Transverse colon (tissue), 4 donors: Measurements from ENCODE around the gene STK35. TPM values are rescaled to one million over a fixed set of nuclear protein-coding genes. Genes with fewer than 3 reads are reported as not detected.

ENCODE experiments used
- DNase-seq: peaks from one replicate; pipeline ENCODE4 v3.0.0-alpha.2; 2019
- H3K27ac ChIP-seq, 4 donors: fragments of 200-600 bp; sonication (generic); 2 replicates each; pipeline ENCODE4 v1.5.1; 2016 to 2018; ENCODE audit warnings: inconsistent platforms in 4 of 4
- H3K27me3 ChIP-seq: fragments of 200-600 bp; sonication (generic); 2 replicates; pipeline ENCODE4 v1.5.1; 2017; ENCODE audit warnings: inconsistent platforms
- H3K36me3 ChIP-seq, 4 donors: fragments of 200-600 bp; sonication (generic); 2 replicates each; pipeline ENCODE4 v1.5.1; 2017 to 2019; ENCODE audit warnings: inconsistent platforms in 4 of 4
- H3K4me1 ChIP-seq, 4 donors: fragments of 200-600 bp; sonication (generic); 2 replicates each; pipeline ENCODE4 v1.5.1; 2017 to 2020; ENCODE audit warnings: inconsistent platforms in 4 of 4
- H3K4me3 ChIP-seq, 4 donors: fragments of 200-600 bp; sonication (generic); 1 replicate in 1 of 4; 2 replicates in 3 of 4; pipeline versions ENCODE4 v1.5.1 to v1.6.1; 2017 to 2019; ENCODE audit warnings: inconsistent platforms in 4 of 4
- H3K9me3 ChIP-seq, 2 donors: fragments of 200-600 bp; sonication (generic); 2 replicates each; pipeline ENCODE4 v1.5.1; 2017 to 2019; ENCODE audit warnings: inconsistent platforms in 2 of 2
- EP300 ChIP-seq: sonication (generic); formaldehyde crosslinking; IDR thresholded peaks from one replicate; pipeline ENCODE4 v1.6.1; 2017; ENCODE audit warnings: antibody characterized with exemption, low read depth
- POLR2A ChIP-seq: fragments of 450-650 bp; IDR thresholded peaks from one replicate; pipeline ENCODE4 v1.6.1; 2016; ENCODE audit warnings: antibody characterized with exemption, mild to moderate bottlenecking, moderate library complexity
- POLR2AphosphoS5 ChIP-seq, 3 donors: sonication (generic); formaldehyde crosslinking; IDR thresholded peaks; one replicate each; pipeline ENCODE4 v1.6.1; 2016; ENCODE audit warnings: antibody characterized with exemption in 3 of 3
- WGBS, 2 donors: methylation state at CpG; one replicate each; pipeline ENCODE4 v1.1.5; 2018; ENCODE audit warnings: low coverage in 1 of 2; 5-methylcytosine and 5-hydroxymethylcytosine counted together
- in situ Hi-C, 4 donors: fragments of 200-750 bp; cut with MboI; loops; one replicate each; pipeline versions ENCODE4 v1.15.0 to v1.15.1; 2017; ENCODE audit warnings: low sequenced_read_pairs in 3 of 4, low pct_ligation_motif_present in 1 of 4, low pct_unique_long_range_greater_than_20kb in 1 of 4
- intact Hi-C: fragments of 100-400 bp; cut with DNase I; formaldehyde crosslinking; loops from one replicate; pipeline ENCODE4 v1.15.1; 2023; ENCODE audit warnings: low total_unique reads
- total RNA-seq, 4 donors: library from RNA; depleted of rRNA; stranded (reverse); fragments of >200 nt; gene quantifications; one replicate each; pipeline ENCODE4 v1.1.0, GENCODE V29; 2016
- TF ChIP-seq, protein P1 (sequence below), 5 experiments: fragments of 200-600 bp in 3 of 5; fragments of 450-650 bp in 2 of 5; sonication (generic) in 3 of 5; IDR thresholded peaks; 1 replicate in 2 of 5; 2 replicates in 3 of 5; pipeline ENCODE4 v1.5.1; 2016 to 2017; ENCODE audit warnings: antibody characterized with exemption in 5 of 5, inconsistent platforms in 3 of 5, mild to moderate bottlenecking in 2 of 5, moderate library complexity in 1 of 5

The STK35 gene
- total RNA-seq, 4 donors from 2014 or later, result 19.9 to 27.9 (median 23.9) TPM

GRCh38 chr20:2146080-2146867 lies 44.6 kb downstream of the STK35 start:
- no peak for DNase-seq
- intact Hi-C loops (loop anchor here (10.0 kb wide), 1 partner anchor 649 kb away; no protein-coding TSS in a partner anchor), in situ Hi-C loops (no loop called here)
- H3K9me3 ChIP-seq, result no peaks in the 10 kb centered on the region
- H3K4me1 ChIP-seq, result peaks cover 0 to 6% (median under 1%) of the 10 kb centered on the region in 4 donors
- no peak for TF ChIP-seq POLR2A
- H3K4me3 ChIP-seq, result no peak overlapping the region
- peaks cover 0 to 11% (median 1%) of the 10 kb centered on the region in 4 donors for H3K36me3 ChIP-seq
- no peak overlapping the region for H3K27ac ChIP-seq
- no peaks in the 10 kb centered on the region for H3K27me3 ChIP-seq
- 93% methylated on average over 8 to 18 of the region's 18 CpGs for WGBS, 2 donors

DNA sequence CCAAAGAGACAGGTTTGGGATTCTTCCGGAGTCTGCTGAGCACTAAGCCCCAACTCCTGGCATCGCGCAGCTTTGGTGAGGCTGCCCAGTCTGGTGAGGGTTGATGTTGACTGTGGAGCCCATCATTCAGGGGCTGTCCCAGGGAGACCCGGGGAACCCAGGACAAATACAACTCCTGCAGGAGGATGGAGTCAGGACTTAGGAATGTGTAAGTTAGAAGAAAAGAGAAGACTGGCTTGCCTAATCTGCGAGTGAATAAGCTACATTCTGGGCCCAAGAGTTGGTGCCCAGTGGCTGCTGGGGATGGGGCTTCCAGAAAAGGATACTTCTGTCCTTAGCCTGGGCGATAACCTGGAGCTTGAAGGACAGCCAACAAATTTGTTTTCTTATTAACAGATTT lies 47.9 kb downstream of the STK35 start:
- DNase-seq, result no peak
- H3K9me3 ChIP-seq, result no peaks in the 10 kb centered on the region
- peaks cover 0 to 6% (median 1%) of the 10 kb centered on the region in 4 donors for H3K36me3 ChIP-seq
- in situ Hi-C loops, result no loop called here
- H3K4me1 ChIP-seq, result peaks cover 0 to 16% (median 3%) of the 10 kb centered on the region in 4 donors
- H3K27me3 ChIP-seq, result no peaks in the 10 kb centered on the region
- H3K4me3 ChIP-seq, result no peak overlapping the region
- WGBS, 2 donors, result 94 to 100% methylated on average over 3 to 6 of the region's 6 CpGs
- no peak for TF ChIP-seq EP300
- TF ChIP-seq POLR2A, result no peak
- TF ChIP-seq POLR2AphosphoS5 (IDR thresholded peaks at IDR 0.05), result no peak
- TF ChIP-seq, protein P1, sequence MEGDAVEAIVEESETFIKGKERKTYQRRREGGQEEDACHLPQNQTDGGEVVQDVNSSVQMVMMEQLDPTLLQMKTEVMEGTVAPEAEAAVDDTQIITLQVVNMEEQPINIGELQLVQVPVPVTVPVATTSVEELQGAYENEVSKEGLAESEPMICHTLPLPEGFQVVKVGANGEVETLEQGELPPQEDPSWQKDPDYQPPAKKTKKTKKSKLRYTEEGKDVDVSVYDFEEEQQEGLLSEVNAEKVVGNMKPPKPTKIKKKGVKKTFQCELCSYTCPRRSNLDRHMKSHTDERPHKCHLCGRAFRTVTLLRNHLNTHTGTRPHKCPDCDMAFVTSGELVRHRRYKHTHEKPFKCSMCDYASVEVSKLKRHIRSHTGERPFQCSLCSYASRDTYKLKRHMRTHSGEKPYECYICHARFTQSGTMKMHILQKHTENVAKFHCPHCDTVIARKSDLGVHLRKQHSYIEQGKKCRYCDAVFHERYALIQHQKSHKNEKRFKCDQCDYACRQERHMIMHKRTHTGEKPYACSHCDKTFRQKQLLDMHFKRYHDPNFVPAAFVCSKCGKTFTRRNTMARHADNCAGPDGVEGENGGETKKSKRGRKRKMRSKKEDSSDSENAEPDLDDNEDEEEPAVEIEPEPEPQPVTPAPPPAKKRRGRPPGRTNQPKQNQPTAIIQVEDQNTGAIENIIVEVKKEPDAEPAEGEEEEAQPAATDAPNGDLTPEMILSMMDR (IDR thresholded peaks at IDR 0.05), result no peak
- intact Hi-C loops, result loop anchor here (10.0 kb wide), 1 partner anchor 645 kb away; no protein-coding TSS in a partner anchor
- H3K27ac ChIP-seq, result no peak overlapping the region

GRCh38 chr20:2150660-2151059 lies 49.0 kb downstream of the STK35 start:
- Histone ChIP-seq H3K9me3 (no peaks in the 10 kb centered on the region), H3K27me3 (no peaks in the 10 kb centered on the region), H3K36me3 (peaks cover 0 to 1% (median 0%) of the 10 kb centered on the region in 4 donors), H3K4me1 (peaks cover 0 to 16% (median 3%) of the 10 kb centered on the region in 4 donors), H3K4me3 (no peak overlapping the region), H3K27ac (no peak overlapping the region)
- TF ChIP-seq, protein P1 (IDR thresholded peaks at IDR 0.05), result no peak
- TF ChIP-seq POLR2A (no peak), POLR2AphosphoS5 (IDR thresholded peaks at IDR 0.05) (no peak), EP300 (no peak)
- intact Hi-C loops, result no loop called here
- in situ Hi-C loops, result loop anchor here in 2 of 4 donors (25.0 kb wide), 2 partner anchors 363 to 388 kb away; no protein-coding TSS in a partner anchor
- 93% methylated on average over 6 of the region's 6 CpGs; no CpG with 5 or more reads in 1 of the 2 donors for WGBS, 2 donors
- DNase-seq, result no peak

DNA sequence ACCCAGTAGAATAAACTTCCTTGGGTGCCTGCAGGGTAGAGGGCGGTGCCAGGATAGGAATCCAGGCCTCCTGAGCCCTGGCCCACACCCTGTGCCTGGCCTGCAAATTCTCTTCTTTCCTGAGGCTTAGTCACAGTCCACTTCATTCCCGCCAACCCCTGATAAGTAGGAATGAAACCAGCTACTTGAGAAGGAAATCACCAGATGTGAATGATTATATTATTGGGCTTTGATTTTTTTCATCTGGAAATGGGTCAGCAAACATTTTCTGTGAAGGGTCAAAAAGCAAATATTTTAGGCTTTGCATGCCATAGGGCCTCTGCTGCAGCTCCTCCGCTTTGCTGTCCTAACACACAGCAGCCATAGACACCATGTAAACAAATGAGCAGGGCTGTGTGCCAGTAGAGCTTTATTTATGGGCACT lies 50.2 kb downstream of the STK35 start:
- intact Hi-C loops (no loop called here), in situ Hi-C loops (loop anchor here in 2 of 4 donors (25.0 kb wide), 2 partner anchors 365 to 390 kb away; no protein-coding TSS in a partner anchor)
- TF ChIP-seq POLR2AphosphoS5 (IDR thresholded peaks at IDR 0.05), result no peak
- TF ChIP-seq, protein P1 (IDR thresholded peaks at IDR 0.05), result no peak
- no peak for TF ChIP-seq POLR2A
- TF ChIP-seq EP300, result no peak
- no peak overlapping the region for H3K4me3 ChIP-seq
- H3K27ac ChIP-seq, result peak overlapping the region in 1 of 4 donors; percentile 3
- DNase-seq, result no peak
- 40 to 53% methylated on average over 1 to 3 of the region's 3 CpGs for WGBS, 2 donors
- H3K4me1 ChIP-seq, result peaks cover 0 to 16% (median 3%) of the 10 kb centered on the region in 4 donors
- H3K36me3 ChIP-seq, result no peaks in the 10 kb centered on the region
- no peaks in the 10 kb centered on the region for H3K9me3 ChIP-seq
- no peaks in the 10 kb centered on the region for H3K27me3 ChIP-seq
